ENCODE data around the gene BOC.

BOC gene

DNA sequence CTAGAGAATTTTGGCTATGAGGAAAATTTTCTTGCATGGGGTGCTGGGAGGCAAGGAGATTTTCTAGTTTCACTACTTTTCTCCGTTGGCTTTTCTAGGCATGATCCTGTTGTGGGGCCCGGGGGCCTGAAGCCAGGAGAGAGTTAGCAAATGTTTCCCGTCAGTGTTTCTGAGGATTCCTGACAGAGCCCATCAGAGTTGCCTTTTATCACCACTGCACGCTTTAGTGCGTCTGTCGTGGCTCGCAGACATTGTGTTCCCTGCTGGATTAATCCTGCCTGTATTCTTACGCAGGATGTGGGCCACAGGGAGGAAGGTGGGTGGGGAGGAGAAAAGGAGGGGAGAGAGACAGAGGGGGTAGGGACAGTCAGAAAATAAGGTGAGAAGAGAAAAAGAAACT, 18.1 kb upstream of the BOC start:
- in situ Hi-C loops (cut with MboI; ENCODE audit: low sequenced_read_pairs), result no loop called here

- in situ Hi-C loops (cut with MboI; ENCODE audit: low sequenced_read_pairs), result no loop called here
Measured at GRCh38 chr3:113193719-113194118, 17.6 kb upstream of the BOC start.

GRCh38 chr3:113194823-113195401, 16.4 kb upstream of the BOC start:
- in situ Hi-C loops (cut with MboI; ENCODE audit: low sequenced_read_pairs), result no loop called here

- in situ Hi-C loops (cut with MboI; ENCODE audit: low sequenced_read_pairs), result no loop called here
Measured at GRCh38 chr3:113200351-113200750, 11.0 kb upstream of the BOC start.

GRCh38 chr3:113200946-113201345, 10.4 kb upstream of the BOC start:
- in situ Hi-C loops (cut with MboI; ENCODE audit: low sequenced_read_pairs), result no loop called here

- in situ Hi-C loops (cut with MboI; ENCODE audit: low sequenced_read_pairs), result no loop called here
Measured at GRCh38 chr3:113204371-113204770, 7.0 kb upstream of the BOC start.

DNA sequence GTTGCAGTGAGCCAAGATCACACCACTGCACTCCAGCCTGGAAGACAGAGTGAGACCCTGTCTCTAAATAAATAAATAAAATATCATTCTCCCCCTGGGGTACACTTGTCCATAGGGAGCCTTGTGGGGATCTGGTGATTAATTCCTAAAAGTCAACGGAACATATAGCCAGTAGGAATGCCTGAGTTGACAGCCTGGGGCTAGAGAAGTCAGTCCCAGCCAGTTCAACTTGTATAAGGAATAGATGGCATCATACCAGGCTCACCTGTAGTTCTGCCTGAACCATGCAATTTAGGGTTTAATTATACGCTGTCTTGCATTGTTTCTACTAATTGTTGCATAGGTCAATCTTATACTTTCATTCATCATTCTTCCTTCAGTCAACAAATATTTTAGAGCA, 5.9 kb upstream of the BOC start:
- in situ Hi-C loops (cut with MboI; ENCODE audit: low sequenced_read_pairs), result no loop called here

- in situ Hi-C loops (cut with MboI; ENCODE audit: low sequenced_read_pairs), result no loop called here
Measured at GRCh38 chr3:113210604-113211329, 590 bp upstream of the BOC start.

DNA sequence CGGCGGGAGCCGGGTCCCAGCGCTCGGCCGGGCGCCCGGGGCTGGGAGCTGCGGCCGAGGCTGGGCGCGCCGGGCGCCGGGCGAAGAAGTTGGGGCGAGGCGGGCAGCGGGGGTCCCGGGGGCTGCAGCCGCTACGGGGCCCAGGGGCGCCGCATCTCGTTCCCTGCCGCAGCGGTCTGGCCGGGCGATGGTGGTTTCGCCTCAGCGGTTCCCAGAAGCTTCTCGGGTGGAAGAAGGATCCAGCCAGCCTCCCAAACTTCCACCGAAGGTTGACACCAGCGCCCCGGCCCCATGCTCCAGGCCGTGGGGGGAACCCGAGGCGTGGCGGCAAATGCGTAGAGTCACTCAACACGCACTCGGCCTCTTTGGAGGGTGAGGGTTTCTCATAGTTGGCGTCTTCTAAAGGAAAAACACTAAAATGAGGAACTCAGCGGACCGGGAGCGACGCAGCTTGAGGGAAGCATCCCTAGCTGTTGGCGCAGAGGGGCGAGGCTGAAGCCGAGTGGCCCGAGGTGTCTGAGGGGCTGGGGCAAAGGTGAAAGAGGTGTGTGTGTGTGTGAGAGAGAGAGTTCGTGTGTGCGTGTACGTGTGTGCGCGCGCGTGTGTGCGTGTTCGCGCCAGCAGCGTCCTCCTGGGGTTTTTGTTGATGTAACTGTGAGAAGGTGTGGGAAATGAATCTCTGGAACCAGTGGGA, 940 bp downstream of the BOC start:
- in situ Hi-C loops (cut with MboI; ENCODE audit: low sequenced_read_pairs), result no loop called here

DNA sequence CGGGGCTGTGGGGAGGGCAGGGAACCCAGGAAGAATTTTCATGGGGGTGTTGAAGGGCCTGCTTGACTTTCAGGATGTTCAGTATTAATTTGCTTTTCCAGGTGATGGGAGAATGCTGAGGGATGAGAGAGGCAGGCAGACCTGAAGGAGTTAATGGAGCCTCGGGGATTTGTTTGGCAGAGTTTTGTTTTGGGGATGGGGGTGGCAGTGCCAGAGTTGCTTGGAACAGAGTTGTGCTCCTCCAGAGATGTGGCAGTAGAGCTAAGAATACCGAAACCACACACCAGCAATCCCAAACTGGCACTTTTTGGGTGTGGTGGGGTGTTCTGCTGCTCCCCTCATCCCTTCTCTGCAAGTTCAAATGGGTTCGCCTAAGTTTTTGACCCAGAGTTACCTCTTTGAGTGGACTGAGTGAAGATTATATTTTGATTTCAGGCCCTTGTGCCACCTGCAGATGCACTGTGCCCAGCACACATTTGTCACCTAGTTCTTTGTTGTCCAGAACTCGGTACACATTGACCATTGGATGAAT, 1.6 kb downstream of the BOC start:
- in situ Hi-C loops (cut with MboI; ENCODE audit: low sequenced_read_pairs), result no loop called here

GRCh38 chr3:113213896-113214587, 2.7 kb downstream of the BOC start:
- in situ Hi-C loops (cut with MboI; ENCODE audit: low sequenced_read_pairs), result no loop called here

GRCh38 chr3:113214917-113215595, 3.7 kb downstream of the BOC start:
- in situ Hi-C loops (cut with MboI; ENCODE audit: low sequenced_read_pairs), result no loop called here

- in situ Hi-C loops (cut with MboI; ENCODE audit: low sequenced_read_pairs), result no loop called here
Measured at GRCh38 chr3:113216393-113216792, 5.0 kb downstream of the BOC start.

DNA sequence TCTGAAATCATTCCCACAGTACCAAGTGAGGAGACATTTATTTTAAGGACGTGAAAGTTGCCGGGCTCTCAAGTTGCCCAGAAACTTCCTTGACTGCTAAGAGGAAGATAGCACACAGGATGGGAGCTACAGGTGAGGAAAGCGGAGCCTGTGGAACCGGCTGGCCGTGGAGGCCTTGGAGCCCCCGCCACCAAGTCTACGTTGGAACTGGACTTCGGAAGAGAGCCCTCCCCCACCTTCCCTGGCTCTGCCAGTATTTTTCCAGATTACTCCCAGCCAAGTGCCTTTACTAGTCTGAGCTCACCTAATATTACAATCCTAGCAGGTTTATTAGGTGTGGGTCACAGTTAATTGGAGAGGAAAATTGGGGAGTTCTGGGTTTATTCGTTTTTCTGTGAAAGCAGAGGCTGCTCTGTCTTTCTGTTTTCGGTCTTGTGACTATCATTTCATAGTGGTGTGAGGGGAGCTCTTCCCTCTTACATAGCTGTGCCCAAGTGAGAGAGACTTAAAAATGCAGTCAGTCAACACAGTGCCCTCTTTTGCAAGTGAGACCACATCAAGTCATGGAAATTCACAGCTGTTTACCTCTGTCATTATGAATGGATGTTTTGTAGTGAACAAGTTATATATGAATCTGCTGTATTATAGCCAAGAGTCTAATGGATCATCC, 6.8 kb downstream of the BOC start:
- in situ Hi-C loops (cut with MboI; ENCODE audit: low sequenced_read_pairs), result no loop called here

DNA sequence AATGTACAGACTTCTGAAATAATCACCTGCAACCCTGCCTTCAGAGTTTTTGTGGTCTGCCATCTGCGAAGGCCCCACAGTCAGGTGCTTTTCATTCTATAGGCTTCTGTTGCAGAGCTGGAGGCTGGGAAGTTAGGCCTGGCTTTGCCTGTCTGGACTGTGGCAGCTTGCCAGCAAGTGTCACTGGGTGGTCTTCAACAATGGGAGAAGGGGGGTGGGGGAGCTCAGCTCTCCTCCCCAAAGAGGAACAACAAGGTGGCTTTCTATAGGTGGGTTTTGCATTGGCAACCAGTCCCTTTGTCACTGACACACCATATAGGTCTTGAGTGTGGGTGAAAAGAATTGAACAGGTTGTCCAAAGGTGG, 7.3 kb downstream of the BOC start:
- in situ Hi-C loops (cut with MboI; ENCODE audit: low sequenced_read_pairs), result no loop called here

DNA sequence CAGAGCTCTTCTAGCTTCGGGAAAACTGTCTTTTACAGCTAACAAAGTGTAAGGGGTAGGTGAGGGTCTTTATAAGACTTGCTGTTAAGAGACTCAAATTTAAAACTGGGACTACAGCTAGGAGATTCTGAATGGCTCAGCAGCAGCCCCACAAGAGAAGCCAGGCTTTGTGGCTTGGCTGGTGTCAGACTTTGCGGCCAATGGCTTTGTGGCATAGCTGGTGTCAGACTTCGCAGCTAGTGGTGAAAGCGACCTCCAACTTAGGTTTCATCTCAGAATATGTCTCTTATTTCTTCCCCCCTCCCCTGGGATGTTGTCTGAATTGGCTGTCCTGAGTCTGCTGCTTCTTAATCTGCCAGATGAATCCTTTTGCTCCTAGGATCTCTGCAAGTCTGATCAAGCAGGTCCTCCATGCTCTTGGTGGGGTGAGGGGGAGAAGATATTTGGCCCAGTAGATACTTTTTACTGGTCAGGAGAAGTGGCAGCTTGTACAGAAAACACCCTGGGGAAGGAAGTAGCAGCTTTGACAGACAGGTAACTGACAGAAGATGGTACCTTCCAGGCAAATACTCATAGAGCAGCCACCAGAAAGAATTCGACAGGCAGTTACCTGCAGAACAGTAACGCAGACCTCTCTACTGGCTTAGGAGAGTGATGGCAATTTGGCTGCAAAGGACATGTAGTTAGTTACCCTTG, 8.4 kb downstream of the BOC start:
- in situ Hi-C loops (cut with MboI; ENCODE audit: low sequenced_read_pairs), result no loop called here

GRCh38 chr3:113220721-113221120, 9.4 kb downstream of the BOC start:
- in situ Hi-C loops (cut with MboI; ENCODE audit: low sequenced_read_pairs), result no loop called here

GRCh38 chr3:113221721-113222257, 10.4 kb downstream of the BOC start:
- in situ Hi-C loops (cut with MboI; ENCODE audit: low sequenced_read_pairs), result no loop called here

- in situ Hi-C loops (cut with MboI; ENCODE audit: low sequenced_read_pairs), result no loop called here
Measured at GRCh38 chr3:113222451-113223086, 11.2 kb downstream of the BOC start.

All from HL-60/S4 (cell line).